Lung (tissue), 12 donors: ENCODE results near the gene SND1. TPM values are rescaled to one million over a fixed set of nuclear protein-coding genes. Genes with fewer than 3 reads are reported as not detected.

Experiments
- ATAC-seq: fragments of 200-7000 bp; cut with Tn5 transposase; one replicate; pipeline ENCODE4 v1.9.1; 2020; ENCODE audit warnings: moderate number of reproducible peaks; ENCODE audit not compliant: insufficient read depth, low FRiP score
- DNase-seq, 3 donors: peaks; one replicate each; pipeline ENCODE4 v3.0.0-alpha.2; 2013 to 2017
- H3K27ac ChIP-seq, 2 donors: one replicate each; pipeline ENCODE4 v1.5.1; 2013; ENCODE audit warnings: mild to moderate bottlenecking in 2 of 2, moderate library complexity in 2 of 2, control low read depth in 1 of 2, inconsistent platforms in 1 of 2, low read depth in 1 of 2, low read length in 1 of 2
- H3K27me3 ChIP-seq, 3 donors: one replicate each; pipeline ENCODE4 v1.5.1; 2013; ENCODE audit warnings: low read length in 2 of 3; ENCODE audit not compliant: control insufficient read depth in 3 of 3, insufficient read depth in 3 of 3
- H3K36me3 ChIP-seq, 4 donors: one replicate each; pipeline ENCODE4 v1.5.1; 2013; ENCODE audit warnings: low read length in 4 of 4, mild to moderate bottlenecking in 1 of 4, moderate library complexity in 1 of 4; ENCODE audit not compliant: control insufficient read depth in 4 of 4, insufficient read depth in 4 of 4
- H3K4me1 ChIP-seq, 5 donors: one replicate each; pipeline ENCODE4 v1.5.1; 2013; ENCODE audit warnings: low read length in 5 of 5, mild to moderate bottlenecking in 2 of 5, moderate library complexity in 1 of 5; ENCODE audit not compliant: control insufficient read depth in 5 of 5, insufficient read depth in 5 of 5
- H3K4me3 ChIP-seq: one replicate; pipeline ENCODE4 v1.5.1; 2013; ENCODE audit warnings: mild to moderate bottlenecking, control low read depth, moderate library complexity
- H3K9ac ChIP-seq, 2 donors: one replicate each; pipeline ENCODE4 v1.5.1; 2013; ENCODE audit warnings: low read length in 2 of 2, control low read depth in 1 of 2; ENCODE audit not compliant: insufficient read depth in 1 of 2
- H3K9me3 ChIP-seq, 4 donors: one replicate each; pipeline ENCODE4 v1.5.1; 2013; ENCODE audit warnings: low read length in 3 of 4, mild to moderate bottlenecking in 1 of 4, moderate library complexity in 1 of 4; ENCODE audit not compliant: control insufficient read depth in 4 of 4, insufficient read depth in 3 of 4
- WGBS, 2 donors: extraction: QIAGEN DNeasy Blood & Tissue Kit; methylation state at CpG; one replicate each; pipeline ENCODE4 v1.1.7; 2013; 5-methylcytosine and 5-hydroxymethylcytosine counted together
- polyA plus RNA-seq, 2 donors: library from polyadenylated mRNA; stranded (reverse); fragments of 200-250 nt; gene quantifications; one replicate each; pipeline ENCODE4 v1.2.1, GENCODE V29; 2013
- total RNA-seq, 2 donors: library from RNA; depleted of rRNA in 1 of 2; stranded (reverse); fragments of >200 nt in 1 of 2; gene quantifications; one replicate each; pipeline ENCODE4 v1.2.1, GENCODE V29; 2014 to 2021
- TF ChIP-seq, protein P1 (sequence below): IDR thresholded peaks from 2 replicates; pipeline ENCODE4 v1.5.1; 2012; ENCODE audit warnings: mild to moderate bottlenecking; ENCODE audit errors: control extremely low read depth, extremely low read depth
- donor health status: control.
- donor health status: control.
- donor health status: Bipolar disorder and iron deficiency.
- donor health status: healthy.
- donor health status: DM: yes; HTN: yes; CAD: no.

SND1 gene
- total and polyA plus RNA-seq, 4 donors, result 94.5 to 210 (median 137) TPM

DNA sequence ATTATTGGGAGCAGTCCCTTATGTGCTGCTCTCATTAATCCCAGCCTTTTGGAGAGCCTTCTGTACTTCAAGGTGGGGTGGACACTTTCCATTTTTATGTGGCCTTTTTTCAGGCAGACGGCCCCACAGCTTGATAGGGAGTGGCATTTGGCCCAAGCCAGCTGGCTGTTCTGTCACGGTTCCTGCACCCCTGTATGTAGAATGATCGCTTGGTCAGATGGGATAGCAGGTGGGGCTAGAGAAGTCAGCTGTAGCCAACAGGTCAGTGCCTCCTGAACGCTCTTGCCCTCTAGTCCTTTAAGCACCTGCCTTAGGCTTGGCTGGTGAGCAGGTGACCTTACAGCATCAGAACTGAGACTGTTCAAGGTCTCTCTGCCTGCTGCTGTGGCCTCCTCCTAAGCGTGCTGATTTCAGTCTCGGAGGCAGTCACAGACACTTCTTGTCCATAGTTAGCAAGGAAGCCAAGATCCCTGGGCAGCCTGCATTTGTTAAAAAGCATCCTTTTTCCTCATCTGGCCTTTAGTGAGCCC, 283.9 kb downstream of the SND1 start:
- peaks cover 0 to 2% (median 0%) of the 10 kb centered on the region in 5 donors for H3K4me1 ChIP-seq
- H3K9ac ChIP-seq, result no peak overlapping the region
- TF ChIP-seq, protein P1, sequence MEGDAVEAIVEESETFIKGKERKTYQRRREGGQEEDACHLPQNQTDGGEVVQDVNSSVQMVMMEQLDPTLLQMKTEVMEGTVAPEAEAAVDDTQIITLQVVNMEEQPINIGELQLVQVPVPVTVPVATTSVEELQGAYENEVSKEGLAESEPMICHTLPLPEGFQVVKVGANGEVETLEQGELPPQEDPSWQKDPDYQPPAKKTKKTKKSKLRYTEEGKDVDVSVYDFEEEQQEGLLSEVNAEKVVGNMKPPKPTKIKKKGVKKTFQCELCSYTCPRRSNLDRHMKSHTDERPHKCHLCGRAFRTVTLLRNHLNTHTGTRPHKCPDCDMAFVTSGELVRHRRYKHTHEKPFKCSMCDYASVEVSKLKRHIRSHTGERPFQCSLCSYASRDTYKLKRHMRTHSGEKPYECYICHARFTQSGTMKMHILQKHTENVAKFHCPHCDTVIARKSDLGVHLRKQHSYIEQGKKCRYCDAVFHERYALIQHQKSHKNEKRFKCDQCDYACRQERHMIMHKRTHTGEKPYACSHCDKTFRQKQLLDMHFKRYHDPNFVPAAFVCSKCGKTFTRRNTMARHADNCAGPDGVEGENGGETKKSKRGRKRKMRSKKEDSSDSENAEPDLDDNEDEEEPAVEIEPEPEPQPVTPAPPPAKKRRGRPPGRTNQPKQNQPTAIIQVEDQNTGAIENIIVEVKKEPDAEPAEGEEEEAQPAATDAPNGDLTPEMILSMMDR, result no peak
- H3K9me3 ChIP-seq, result no peaks in the 10 kb centered on the region
- peaks cover 1 to 8% (median 6%) of the 10 kb centered on the region in 4 donors for H3K36me3 ChIP-seq
- 95 to 96% methylated on average over 6 of the region's 6 CpGs for WGBS, 2 donors
- H3K27ac ChIP-seq, result no peak overlapping the region
- H3K4me3 ChIP-seq, result no peak overlapping the region
- ATAC-seq, result no peak
- no peaks in the 10 kb centered on the region for H3K27me3 ChIP-seq
- no peak for DNase-seq

DNA sequence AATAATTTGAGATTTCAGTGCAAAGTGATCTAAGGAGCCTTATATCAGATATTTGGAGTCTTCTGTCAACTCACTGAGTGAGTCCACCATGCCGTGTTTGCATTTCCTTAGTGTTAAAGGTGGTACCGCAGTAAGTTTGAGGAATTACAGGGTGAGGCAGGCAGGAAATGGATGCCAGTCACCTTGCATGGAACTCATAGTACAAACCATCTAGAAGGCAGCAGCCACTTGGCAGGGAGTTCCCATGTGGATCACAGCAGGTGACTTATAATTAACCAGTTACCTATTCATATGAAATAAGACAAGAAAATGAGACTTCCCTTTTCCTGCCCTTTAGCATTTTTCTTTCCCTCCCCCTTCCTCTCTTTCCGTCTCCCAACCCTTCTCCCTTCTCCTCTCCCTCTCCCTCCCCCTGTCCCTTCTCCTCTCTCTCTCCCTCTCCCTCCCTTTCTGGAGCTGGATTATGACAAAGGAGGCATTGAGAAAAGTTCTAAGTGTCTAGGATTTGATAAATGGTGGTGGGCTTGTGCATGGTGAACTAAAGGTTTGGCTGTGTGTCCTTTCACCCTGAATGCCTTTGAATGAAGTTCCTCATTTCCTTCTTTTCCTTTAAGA, 285.2 kb downstream of the SND1 start:
- no peaks in the 10 kb centered on the region for H3K36me3 ChIP-seq
- H3K27me3 ChIP-seq, result no peaks in the 10 kb centered on the region
- 74 to 87% methylated on average over 3 of the region's 3 CpGs for WGBS, 2 donors
- peaks cover 0 to 8% (median 0%) of the 10 kb centered on the region in 5 donors for H3K4me1 ChIP-seq
- ATAC-seq (no peak), DNase-seq (no peak)
- TF ChIP-seq, protein P1, result no peak
- H3K27ac ChIP-seq, result no peak overlapping the region
- H3K9ac ChIP-seq, result no peak overlapping the region
- H3K4me3 ChIP-seq, result no peak overlapping the region
- no peaks in the 10 kb centered on the region for H3K9me3 ChIP-seq

DNA sequence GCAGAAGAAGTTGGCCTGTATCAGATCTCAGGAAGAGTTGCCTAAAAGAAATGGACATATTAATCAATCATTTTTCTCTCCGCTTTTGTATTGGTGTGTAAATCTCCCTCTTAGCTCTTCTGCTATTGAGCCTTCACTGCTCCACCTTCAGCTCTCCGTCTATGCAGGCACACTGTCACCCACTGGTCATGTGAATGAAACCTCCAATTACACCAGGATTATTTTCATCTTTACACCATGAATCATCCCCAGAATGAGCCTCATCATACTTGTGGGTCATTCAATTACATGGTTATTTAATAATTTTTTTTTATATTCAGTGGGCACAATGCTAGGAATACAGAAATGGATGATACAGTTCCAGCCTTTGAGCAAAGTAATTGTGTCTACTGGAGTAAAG, 286.6 kb downstream of the SND1 start:
- TF ChIP-seq, protein P1, result no peak
- Histone ChIP-seq H3K4me3 (no peak overlapping the region), H3K36me3 (no peaks in the 10 kb centered on the region), H3K27me3 (no peaks in the 10 kb centered on the region), H3K4me1 (peaks cover 0 to 12% (median 2%) of the 10 kb centered on the region in 5 donors), H3K27ac (no peak overlapping the region), H3K9ac (no peak overlapping the region), H3K9me3 (no peaks in the 10 kb centered on the region)
- 90% methylated on average over 2 of the region's 2 CpGs for WGBS, 2 donors
- ATAC-seq (no peak), DNase-seq (no peak)
